NCI-H1092 treated with DMSO at 0.1 percent for 48 hours (cell line): ENCODE results near the gene FLG2.

Experiments
- DNase-seq: peaks from one replicate; lab custom pipeline; 2025; lab: John Stamatoyannopoulos, UW

FLG2 gene

DNA sequence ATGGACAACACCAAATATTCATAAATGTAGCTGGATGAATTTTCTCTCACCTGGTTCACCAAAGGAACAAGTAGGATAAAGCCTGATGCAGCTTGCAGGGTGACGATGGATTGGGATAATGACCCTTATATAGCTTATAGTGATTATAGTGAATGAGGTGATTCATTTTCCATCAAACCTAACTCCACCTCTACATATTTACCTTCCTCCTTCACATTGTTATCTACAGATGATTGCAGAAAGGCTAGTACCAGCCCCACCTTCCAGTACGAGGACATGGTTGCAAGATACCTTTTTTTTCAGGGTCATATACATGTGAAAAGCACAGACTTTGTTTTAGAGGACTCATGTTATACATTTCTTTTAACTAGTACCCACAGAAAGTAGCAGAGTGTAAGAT, at the start of gene FLG2:
TSS of gene FLG2 (minus strand) at position 101 of the 400 bp plus-strand sequence. CDS start 1,122 bp downstream, outside the sequence.
- DNase-seq, result no peak

DNA sequence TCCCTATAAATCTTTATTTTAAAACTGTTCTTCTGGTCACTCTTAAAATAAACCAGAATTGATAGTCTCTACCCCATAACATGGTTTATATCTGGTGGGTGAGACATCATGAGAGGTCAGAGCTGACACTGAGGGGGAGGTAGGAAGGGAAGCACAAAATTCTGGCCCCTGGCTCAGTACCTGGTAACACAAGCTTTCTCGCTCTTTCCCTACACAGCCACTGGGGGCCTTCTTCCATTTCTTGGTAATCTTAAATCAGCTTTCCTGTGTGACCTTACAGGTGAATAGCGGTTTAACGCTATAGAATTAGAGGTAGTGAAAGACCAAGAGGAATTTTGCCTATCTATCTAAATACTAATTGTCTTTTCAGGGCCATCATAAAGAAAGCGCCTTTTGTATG, 48.9 kb upstream of the FLG2 start:
- no peak for DNase-seq

- DNase-seq, result no peak
These were observed 39.2 kb upstream of the FLG2 start for GRCh38 chr1:152398812-152399698.

DNA sequence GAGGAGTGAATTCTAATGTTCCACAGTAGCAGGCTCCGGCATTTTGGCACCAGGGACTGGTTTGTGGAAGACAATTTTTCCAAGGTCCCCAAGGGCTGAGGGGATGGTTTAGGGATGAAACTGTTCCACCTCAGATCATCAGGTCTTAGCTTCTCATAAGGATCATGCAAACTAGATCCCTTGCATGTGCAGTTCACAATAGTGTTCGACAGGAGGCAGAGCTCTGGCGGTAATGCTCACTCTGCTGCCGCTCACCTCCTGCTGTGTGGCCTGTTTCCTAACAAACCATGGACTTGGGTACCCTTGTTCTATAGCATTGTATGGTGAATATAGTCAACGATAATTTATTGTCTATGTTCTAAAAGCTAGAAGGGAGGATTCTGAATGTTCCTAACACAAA, 37.7 kb upstream of the FLG2 start:
- DNase-seq, result no peak

GRCh38 chr1:152394151-152394550, 34.3 kb upstream of the FLG2 start:
- no peak for DNase-seq

GRCh38 chr1:152392909-152393308, 33.1 kb upstream of the FLG2 start:
- DNase-seq, result no peak

GRCh38 chr1:152388889-152389288, 29.1 kb upstream of the FLG2 start:
- DNase-seq, result no peak

DNA sequence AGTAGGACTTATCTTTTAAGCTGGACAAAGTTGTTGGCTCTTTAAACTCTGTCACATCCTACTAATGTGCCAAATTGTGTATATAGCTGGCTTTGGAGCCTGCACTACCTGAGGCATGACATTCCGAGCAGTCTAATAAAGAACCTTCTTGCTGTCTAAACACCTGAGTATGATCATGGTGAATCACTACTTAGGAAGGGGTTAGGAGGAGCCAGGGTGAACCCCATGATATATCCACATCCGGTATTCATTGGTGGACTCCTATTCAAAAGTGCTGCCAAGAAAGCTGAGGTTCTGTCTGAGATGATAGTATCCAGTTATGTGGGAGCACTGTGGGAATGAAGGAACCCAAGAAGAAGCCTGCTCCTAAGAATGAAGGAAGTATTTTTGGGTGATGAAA, 27.1 kb upstream of the FLG2 start:
- no peak for DNase-seq

DNA sequence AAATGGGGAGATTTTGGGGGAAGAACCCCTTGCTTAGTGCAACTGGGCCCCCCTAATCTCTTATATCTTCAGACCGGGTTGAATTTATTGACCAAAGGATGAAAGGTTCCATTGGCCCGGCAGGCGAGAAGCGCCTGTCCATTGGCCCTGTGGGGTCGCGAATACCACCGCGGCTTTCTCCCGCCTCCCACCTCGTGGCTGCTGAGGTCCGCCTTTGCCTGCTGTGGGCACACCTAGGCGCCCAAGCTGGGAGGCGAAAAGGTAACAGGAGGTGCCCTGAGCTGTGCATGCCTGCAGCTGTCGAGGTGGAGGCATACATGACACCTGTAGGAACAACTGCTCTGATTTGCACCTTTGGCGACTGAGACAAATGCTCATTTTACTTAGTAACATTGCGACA, 21.1 kb upstream of the FLG2 start:
- no peak for DNase-seq

DNA sequence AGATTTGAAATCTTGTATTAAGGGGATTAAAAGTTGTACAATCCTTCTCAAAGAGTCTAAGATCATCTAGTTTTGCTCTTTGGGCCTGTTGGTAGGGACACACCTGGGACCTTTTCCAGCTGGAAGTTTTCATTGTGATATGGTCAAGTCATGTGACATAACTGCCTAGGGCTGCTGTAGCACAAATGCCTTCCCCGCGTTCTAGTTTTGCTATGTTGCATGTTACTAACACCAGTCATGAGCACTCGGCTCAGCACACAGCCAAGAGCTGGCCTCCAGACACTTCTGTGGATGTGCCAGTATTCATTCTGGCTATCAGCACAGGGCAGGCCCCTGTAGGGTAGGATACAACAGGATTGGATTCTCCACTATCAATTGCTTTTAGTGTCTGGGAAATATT, 14.6 kb upstream of the FLG2 start:
- DNase-seq, result no peak

- no peak for DNase-seq
These were observed 12.9 kb upstream of the FLG2 start for GRCh38 chr1:152372672-152373071.

DNA sequence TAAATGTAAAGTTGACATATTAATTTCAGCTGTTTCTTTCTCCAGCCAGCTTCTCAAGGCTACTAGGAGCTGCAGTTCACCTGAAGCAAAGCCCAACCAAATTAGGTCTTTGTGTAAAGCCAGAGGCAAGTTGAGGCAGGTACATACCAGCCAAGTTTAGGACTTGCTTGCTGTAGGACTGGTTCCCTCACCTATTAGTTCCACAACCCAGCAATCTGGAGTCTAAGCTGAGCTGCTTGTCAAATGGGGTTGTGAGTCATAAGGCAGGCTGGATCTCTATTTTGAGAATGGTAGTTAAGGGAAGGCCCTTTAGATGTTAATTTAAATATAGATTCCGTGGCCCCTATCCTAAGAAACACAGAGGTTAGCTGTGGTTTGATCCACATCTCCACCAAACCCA, 7.6 kb upstream of the FLG2 start:
- DNase-seq, result no peak

DNA sequence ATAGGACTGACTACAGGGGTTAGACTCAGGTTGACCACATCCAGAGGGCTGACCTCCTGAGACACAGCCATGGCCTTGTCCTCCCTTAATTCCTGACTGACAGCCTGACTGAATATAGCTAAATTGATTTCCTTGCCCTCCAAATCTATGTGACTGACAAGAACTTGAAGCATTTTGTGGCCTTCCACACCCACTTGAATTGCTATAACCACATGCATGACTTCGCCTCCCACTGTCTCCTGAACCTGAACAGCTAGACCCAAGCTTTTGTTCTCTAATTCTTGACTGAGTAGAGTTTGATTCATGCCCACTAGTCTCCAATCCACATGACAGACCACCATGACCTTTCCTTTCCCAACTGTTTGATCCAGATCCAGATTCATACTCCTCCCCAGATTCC, 3.1 kb downstream of the FLG2 start:
- no peak for DNase-seq

- no peak for DNase-seq
These were observed 10.2 kb downstream of the FLG2 start for GRCh38 chr1:152349611-152350010.

DNA sequence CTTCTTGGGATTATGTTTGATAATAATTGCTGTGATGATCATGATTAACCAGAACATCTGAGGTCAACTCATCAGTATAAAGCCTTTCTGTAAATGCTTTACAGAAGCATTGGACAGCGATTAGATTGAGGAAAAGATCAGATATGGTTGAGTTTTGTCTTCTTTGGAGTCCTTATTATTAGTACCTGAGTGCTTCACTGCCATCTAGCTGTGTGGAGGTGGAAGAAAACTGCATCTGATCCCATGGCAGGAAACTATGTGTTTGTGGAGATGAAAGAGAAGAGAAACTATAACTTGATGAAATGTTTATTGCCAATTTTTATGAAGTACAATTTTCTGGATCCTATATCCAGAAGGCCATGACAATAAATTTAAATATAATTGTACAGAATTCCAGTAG, 11.4 kb downstream of the FLG2 start:
- DNase-seq, result no peak

DNA sequence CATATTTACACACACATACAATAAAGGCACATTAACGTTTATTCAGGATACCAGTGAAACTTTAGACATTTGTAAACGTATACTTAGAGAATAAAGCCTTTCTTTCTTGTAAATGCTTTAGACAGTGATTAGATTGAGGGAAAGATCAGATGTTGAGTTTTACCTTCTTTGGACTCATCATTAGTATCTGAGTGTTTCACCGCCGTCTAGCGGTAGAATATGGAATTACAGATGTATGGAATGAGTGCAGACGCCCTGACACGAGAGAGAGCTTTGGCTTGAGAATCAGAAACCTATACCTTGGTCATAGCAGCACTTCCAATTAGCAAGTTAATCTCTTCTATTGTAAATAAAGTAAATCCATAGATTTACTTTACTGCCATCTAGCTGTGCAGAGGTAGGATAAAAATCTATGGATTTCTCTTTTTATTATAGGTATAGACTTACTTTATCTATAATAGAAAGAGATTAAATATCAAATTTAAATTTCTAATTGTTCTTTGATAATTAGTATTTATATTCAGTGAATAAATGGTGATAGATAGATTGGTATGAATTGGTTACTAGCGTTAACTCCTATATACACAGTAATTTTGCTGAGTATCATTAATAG, 12.6 kb downstream of the FLG2 start:
- peak; percentile 4 for DNase-seq

- DNase-seq, result no peak
These were observed 15.4 kb downstream of the FLG2 start for GRCh38 chr1:152344438-152344837.

GRCh38 chr1:152343006-152343405, 16.8 kb downstream of the FLG2 start:
- no peak for DNase-seq

- DNase-seq, result no peak
These were observed 24.4 kb downstream of the FLG2 start for GRCh38 chr1:152335399-152335798.

GRCh38 chr1:152328801-152329391, 30.9 kb downstream of the FLG2 start:
- DNase-seq, result no peak

DNA sequence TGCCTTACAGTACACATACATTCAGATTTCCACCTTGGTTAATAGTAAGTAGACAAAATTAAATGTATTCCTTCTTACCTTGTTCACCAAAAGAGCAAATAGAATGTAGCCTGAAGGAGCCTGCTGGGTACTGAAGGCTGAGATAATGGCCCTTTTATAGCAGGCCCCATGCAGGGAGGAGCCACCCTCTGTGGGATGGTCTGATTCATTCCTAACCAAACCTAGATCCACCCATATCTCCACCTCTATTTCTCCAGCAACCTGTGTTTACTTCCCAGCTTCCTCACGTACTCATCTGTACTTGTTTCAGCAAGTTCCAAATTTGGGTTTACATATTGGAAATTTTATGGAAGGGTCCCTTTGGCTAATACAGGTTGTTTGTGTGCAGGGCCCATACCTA, 34.7 kb downstream of the FLG2 start, which contains the start of gene FLG:
TSS of gene FLG (minus strand) at position 129 of the 400 bp plus-strand sequence. CDS start 9,783 bp downstream, outside the sequence.
- no peak for DNase-seq

GRCh38 chr1:152313970-152314369, 45.8 kb downstream of the FLG2 start:
- DNase-seq, result no peak

GRCh38 chr1:152313319-152313801, 46.4 kb downstream of the FLG2 start:
- DNase-seq, result no peak
